ENCODE results near the gene LPAR2.
A peak's percentile ranks its signal among the peaks of the same experiment; 100 is the strongest.

Gene LPAR2

DNA sequence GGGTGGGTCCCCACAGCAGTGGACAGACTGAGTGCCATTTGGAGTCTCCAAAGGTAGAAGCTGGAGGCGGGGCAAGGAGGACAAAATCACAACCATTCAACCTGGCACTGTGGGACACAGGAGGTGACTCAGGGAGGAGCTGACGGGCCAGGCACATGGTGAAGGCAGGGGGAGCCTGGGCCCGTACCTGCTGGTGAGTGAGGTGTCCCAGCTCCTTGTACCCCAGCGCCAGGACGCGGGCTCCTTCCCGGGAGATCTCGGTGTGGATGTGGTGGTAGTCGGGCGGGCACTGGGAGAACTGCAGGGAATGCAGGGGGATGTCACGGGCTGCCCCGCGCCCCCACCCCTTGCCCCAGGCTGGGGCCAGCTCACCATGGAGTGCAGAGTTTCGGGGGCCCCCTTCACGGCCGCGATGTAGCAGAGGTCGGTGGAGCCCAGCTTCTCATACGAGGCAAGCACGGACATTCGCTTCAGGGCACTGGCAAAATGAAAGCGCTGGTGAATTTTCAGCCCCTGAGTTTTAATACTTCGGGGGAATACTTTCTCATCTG, 25.7 kb upstream of the LPAR2 start:
- Histone ChIP-seq H3K4me3 (ENCODE audit: low read depth, low read length) (no peak overlapping the region), H3K36me3 (ENCODE audit: insufficient read depth, low read length) (0 out of 2 replicates have a peak, but pooled peaks cover 6% of the 10 kb centered on the region), H3K27me3 (ENCODE audit: insufficient read depth, low read length) (no peaks in the 10 kb centered on the region), H2AFZ (ENCODE audit: low read length, unreplicated experiment) (no peak overlapping the region), H3K27ac (ENCODE audit: low read depth, low read length) (no peak overlapping the region), H3K79me2 (ENCODE audit: control insufficient read depth, insufficient read depth, low read length, unreplicated experiment) (no peaks in the 10 kb centered on the region), H3K4me1 (ENCODE audit: control insufficient read depth, insufficient read depth, low read length, unreplicated experiment) (no peaks in the 10 kb centered on the region)

DNA sequence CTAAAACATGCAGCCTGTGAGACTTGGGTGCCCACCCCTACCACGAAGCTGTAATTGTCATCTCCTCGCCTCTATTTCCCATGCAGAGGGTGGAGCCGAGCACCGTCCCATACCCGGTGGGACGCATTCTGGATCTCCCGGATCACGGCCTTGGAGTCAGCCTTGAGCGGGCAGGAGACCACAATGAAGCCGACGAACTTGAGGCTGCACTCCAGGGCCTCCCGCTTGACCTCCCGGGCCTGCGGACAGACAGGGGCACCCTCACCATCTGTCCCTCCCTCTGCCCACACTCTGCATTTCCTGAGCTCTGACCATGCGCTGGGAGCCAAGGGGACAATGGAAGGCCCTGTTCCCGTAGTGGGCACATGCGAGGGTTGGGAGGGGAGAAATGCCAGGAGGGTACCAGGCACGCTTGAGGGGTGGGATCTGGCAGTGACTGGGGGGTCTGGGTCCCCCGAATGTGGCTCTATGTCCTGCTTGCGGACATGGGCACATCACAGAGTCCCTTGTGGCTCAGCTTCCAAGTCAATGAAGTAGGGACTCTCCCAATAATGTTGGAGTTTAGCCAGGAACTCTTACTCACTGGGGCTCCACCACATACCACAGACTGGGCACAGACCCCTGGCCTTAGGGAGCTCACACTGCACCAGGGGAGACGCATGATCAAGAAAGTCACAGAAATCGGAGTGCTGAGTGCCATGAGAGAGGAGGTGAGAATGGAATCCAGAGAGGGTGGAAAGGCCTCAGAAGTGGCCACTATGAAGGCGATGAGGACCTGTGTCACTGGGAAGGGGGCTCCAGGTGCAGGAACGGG, 24.7 kb upstream of the LPAR2 start:
- Histone ChIP-seq H2AFZ (ENCODE audit: low read length, unreplicated experiment) (no peak overlapping the region), H3K4me1 (ENCODE audit: control insufficient read depth, insufficient read depth, low read length, unreplicated experiment) (no peaks in the 10 kb centered on the region), H3K36me3 (ENCODE audit: insufficient read depth, low read length) (no peaks in the 10 kb centered on the region), H3K27me3 (ENCODE audit: insufficient read depth, low read length) (no peaks in the 10 kb centered on the region), H3K79me2 (ENCODE audit: control insufficient read depth, insufficient read depth, low read length, unreplicated experiment) (no peaks in the 10 kb centered on the region), H3K27ac (ENCODE audit: low read depth, low read length) (no peak overlapping the region), H3K4me3 (ENCODE audit: low read depth, low read length) (no peak overlapping the region)

DNA sequence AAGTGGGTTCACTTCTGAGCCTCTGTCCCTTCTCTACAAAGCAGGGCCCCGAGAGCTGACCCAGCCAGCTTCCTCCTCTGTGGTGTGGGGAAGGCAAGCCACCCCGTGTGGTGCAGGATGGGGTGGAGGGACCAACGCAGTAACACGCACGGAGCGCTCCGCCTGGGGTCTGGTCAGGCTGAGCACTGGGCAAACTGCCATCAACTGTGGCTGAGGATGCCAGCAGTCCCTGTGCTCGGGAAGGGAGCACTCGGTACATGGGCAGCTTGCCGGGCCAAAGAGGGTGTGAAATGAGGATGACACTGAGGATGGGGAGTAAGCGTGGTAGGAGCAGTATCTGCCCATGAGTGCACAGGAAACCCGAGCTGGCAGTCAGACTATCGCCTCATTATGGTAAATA, 23.1 kb upstream of the LPAR2 start:
- H2AFZ ChIP-seq (ENCODE audit: low read length, unreplicated experiment): no peak overlapping the region
- no peak overlapping the region for H3K27ac ChIP-seq (ENCODE audit: low read depth, low read length)
- no peaks in the 10 kb centered on the region for H3K79me2 ChIP-seq (ENCODE audit: control insufficient read depth, insufficient read depth, low read length, unreplicated experiment)
- H3K36me3 ChIP-seq (ENCODE audit: insufficient read depth, low read length): no peaks in the 10 kb centered on the region
- no peaks in the 10 kb centered on the region for H3K27me3 ChIP-seq (ENCODE audit: insufficient read depth, low read length)
- H3K4me1 ChIP-seq (ENCODE audit: control insufficient read depth, insufficient read depth, low read length, unreplicated experiment): no peaks in the 10 kb centered on the region
- H3K4me3 ChIP-seq (ENCODE audit: low read depth, low read length): no peak overlapping the region

DNA sequence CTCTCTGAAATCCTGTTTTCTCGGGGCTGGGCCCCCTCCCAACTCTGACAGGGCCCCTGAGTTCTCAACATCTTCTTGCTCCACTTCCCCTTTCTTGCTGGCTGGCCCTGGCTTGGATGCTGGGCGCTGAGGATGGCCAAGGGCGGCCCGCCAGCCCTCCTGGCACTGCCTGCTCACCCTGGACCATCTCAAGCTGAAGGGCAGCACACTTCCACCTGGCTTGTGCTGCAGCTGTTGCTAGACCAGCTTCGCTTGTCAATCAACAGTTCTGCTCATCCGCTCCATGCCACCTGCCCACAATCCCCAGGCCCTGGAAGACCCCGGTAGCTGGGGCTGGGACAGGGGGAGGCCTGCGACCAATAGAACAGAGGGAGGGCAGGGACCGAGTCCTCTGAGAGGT, 22.3 kb upstream of the LPAR2 start:
- no peaks in the 10 kb centered on the region for H3K36me3 ChIP-seq (ENCODE audit: insufficient read depth, low read length)
- H3K4me1 ChIP-seq (ENCODE audit: control insufficient read depth, insufficient read depth, low read length, unreplicated experiment): no peaks in the 10 kb centered on the region
- H3K27ac ChIP-seq (ENCODE audit: low read depth, low read length): no peak overlapping the region
- no peak overlapping the region for H2AFZ ChIP-seq (ENCODE audit: low read length, unreplicated experiment)
- no peaks in the 10 kb centered on the region for H3K79me2 ChIP-seq (ENCODE audit: control insufficient read depth, insufficient read depth, low read length, unreplicated experiment)
- H3K4me3 ChIP-seq (ENCODE audit: low read depth, low read length): no peak overlapping the region
- H3K27me3 ChIP-seq (ENCODE audit: insufficient read depth, low read length): no peaks in the 10 kb centered on the region

DNA sequence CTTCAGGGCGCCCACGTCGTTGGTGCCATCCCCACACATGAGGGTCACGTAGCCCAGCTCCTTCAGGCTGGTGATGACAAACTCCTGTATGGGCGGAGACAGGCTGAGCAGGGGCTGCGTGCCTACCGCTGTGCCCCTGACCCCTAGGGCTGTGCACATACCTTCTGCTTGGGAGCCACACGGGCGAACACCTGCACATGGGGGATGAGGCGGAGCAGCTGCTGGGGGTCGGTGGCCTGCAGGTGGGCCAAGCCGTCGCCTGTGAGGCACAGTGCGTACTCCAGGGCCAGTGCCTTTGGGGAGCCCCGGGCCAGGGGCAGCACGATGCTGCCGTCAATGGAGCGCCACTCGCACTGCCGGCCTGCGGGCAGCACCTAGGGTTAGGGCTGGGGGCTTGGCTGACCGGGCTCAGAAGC, 21.6 kb upstream of the LPAR2 start:
- no peaks in the 10 kb centered on the region for H3K4me1 ChIP-seq (ENCODE audit: control insufficient read depth, insufficient read depth, low read length, unreplicated experiment)
- no peaks in the 10 kb centered on the region for H3K36me3 ChIP-seq (ENCODE audit: insufficient read depth, low read length)
- H3K79me2 ChIP-seq (ENCODE audit: control insufficient read depth, insufficient read depth, low read length, unreplicated experiment): no peaks in the 10 kb centered on the region
- no peak overlapping the region for H2AFZ ChIP-seq (ENCODE audit: low read length, unreplicated experiment)
- no peaks in the 10 kb centered on the region for H3K27me3 ChIP-seq (ENCODE audit: insufficient read depth, low read length)
- H3K4me3 ChIP-seq (ENCODE audit: low read depth, low read length): no peak overlapping the region
- no peak overlapping the region for H3K27ac ChIP-seq (ENCODE audit: low read depth, low read length)

DNA sequence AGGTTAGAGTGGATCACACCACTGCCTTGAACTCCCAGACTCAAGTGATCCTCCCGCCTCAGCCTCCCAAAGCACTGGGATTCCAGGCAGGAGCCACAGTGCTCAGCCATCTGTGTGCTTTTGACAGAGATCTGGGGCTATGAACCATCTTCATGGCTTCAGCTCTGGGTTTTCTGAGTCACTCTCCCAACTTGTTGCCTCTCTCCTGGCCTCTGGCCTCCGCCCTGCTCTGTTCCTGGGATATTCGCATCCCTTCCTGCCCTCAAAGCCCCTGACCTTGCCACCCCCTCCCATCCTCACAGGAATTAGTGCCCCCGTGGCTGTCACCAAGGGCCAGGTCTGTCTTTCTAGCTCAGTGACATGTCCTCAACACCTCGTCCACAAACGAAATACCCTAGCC, 21.1 kb upstream of the LPAR2 start:
- Histone ChIP-seq H3K4me1 (ENCODE audit: control insufficient read depth, insufficient read depth, low read length, unreplicated experiment) (no peaks in the 10 kb centered on the region), H3K4me3 (ENCODE audit: low read depth, low read length) (no peak overlapping the region), H3K79me2 (ENCODE audit: control insufficient read depth, insufficient read depth, low read length, unreplicated experiment) (no peaks in the 10 kb centered on the region), H3K27me3 (ENCODE audit: insufficient read depth, low read length) (no peaks in the 10 kb centered on the region), H2AFZ (ENCODE audit: low read length, unreplicated experiment) (no peak overlapping the region), H3K27ac (ENCODE audit: low read depth, low read length) (no peak overlapping the region), H3K36me3 (ENCODE audit: insufficient read depth, low read length) (no peaks in the 10 kb centered on the region)

DNA sequence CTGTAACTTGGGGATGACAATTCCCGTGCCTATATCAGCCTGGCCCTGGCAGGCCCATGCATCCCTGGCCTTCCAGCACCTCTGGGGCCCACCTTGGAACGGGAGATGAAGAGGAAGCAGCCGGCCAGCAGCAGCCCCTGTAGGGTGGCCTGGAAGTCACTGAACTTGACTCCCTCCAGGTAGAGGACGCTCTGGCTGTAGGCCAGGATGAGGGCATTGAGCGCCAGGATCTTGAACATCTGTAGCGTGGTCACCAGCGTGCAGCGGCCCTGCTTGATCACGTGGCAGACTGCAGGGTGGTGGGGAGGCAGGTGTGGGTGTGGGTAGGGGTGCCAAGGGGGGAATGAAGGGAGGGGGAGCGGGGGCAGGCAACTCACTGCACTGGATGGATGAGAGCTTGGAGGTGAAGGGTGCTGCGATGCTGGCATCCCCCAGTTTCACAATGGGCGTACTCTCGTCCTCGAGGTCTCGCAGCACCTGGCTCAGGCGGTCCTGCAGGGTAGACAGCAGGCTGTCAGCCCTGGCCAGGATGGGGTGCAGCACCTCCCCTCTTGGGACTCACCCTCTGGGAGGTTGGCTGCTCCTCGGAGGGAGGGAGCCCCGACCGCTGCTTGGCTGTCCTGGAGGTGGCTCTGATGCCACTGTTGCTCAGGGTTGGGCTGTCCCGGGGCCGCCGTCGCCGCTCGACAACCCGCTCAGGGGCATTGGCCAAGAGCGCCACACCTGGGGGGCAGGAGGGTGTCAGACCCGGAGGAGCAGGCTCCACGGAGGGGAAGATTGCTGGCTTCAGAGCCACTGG, 19.2 kb upstream of the LPAR2 start:
- no peaks in the 10 kb centered on the region for H3K36me3 ChIP-seq (ENCODE audit: insufficient read depth, low read length)
- no peaks in the 10 kb centered on the region for H3K27me3 ChIP-seq (ENCODE audit: insufficient read depth, low read length)
- H2AFZ ChIP-seq (ENCODE audit: low read length, unreplicated experiment): no peak overlapping the region
- no peaks in the 10 kb centered on the region for H3K4me1 ChIP-seq (ENCODE audit: control insufficient read depth, insufficient read depth, low read length, unreplicated experiment)
- H3K79me2 ChIP-seq (ENCODE audit: control insufficient read depth, insufficient read depth, low read length, unreplicated experiment): no peaks in the 10 kb centered on the region
- no peak overlapping the region for H3K27ac ChIP-seq (ENCODE audit: low read depth, low read length)
- H3K4me3 ChIP-seq (ENCODE audit: low read depth, low read length): no peak overlapping the region

DNA sequence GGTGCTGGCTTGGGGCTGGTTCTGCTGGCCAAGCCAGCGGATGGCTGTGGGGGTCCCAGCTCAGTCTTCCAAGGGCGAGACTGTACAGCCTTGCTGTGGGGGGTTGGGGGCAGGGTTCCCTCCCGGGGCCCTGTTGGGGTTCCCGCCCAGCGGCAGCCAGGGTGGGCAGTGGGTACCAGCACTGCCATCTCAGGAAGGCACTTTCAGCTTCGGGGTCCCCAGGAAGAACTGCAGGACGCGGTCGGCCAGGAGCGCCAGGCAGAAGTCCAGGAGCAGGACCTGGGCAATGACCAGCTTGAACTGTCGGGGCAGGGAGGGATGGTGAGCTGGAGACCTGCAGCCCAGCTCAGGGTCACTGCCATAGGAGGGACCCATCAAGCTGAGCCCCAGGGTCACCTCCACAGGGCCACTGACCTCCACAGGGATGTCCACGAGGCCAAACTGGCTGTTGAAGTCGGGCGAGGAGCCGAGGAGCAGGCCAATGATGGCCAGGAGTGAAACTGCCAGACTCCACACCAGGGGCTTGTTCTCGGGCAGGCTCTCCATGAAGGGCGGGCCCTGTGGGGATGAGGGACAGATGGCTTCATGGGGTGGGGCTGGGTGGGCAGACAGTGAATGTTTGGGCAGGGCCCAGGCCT, 17.3 kb upstream of the LPAR2 start:
- Histone ChIP-seq H3K4me3 (ENCODE audit: low read depth, low read length) (no peak overlapping the region), H3K4me1 (ENCODE audit: control insufficient read depth, insufficient read depth, low read length, unreplicated experiment) (no peaks in the 10 kb centered on the region), H3K36me3 (ENCODE audit: insufficient read depth, low read length) (no peaks in the 10 kb centered on the region), H3K79me2 (ENCODE audit: control insufficient read depth, insufficient read depth, low read length, unreplicated experiment) (no peaks in the 10 kb centered on the region), H2AFZ (ENCODE audit: low read length, unreplicated experiment) (no peak overlapping the region), H3K27ac (ENCODE audit: low read depth, low read length) (no peak overlapping the region), H3K27me3 (ENCODE audit: insufficient read depth, low read length) (no peaks in the 10 kb centered on the region)

DNA sequence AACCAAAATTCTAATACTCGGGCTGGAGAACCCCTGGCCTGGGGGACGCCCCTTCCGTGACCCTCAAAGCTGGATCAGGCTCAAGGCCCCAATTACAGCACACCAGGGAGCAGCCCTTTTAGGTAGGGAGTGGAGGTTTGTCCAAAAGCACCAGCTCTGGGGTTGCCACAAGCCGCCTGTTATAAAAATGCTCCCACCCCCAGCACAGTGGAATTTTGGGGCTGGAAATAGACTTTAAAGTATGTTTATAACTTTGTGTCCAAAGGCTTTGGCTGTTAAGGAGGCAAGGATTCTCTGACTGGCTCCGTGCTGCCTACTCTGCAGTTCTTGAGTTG, 16.0 kb upstream of the LPAR2 start:
- Histone ChIP-seq H3K27me3 (ENCODE audit: insufficient read depth, low read length) (no peaks in the 10 kb centered on the region), H3K36me3 (ENCODE audit: insufficient read depth, low read length) (no peaks in the 10 kb centered on the region), H3K4me1 (ENCODE audit: control insufficient read depth, insufficient read depth, low read length, unreplicated experiment) (no peaks in the 10 kb centered on the region), H3K4me3 (ENCODE audit: low read depth, low read length) (peak overlapping the region; percentile 98; the same call in 1 of the 2 replicates), H3K27ac (ENCODE audit: low read depth, low read length) (no peak overlapping the region), H2AFZ (ENCODE audit: low read length, unreplicated experiment) (no peak overlapping the region), H3K79me2 (ENCODE audit: control insufficient read depth, insufficient read depth, low read length, unreplicated experiment) (no peaks in the 10 kb centered on the region)

DNA sequence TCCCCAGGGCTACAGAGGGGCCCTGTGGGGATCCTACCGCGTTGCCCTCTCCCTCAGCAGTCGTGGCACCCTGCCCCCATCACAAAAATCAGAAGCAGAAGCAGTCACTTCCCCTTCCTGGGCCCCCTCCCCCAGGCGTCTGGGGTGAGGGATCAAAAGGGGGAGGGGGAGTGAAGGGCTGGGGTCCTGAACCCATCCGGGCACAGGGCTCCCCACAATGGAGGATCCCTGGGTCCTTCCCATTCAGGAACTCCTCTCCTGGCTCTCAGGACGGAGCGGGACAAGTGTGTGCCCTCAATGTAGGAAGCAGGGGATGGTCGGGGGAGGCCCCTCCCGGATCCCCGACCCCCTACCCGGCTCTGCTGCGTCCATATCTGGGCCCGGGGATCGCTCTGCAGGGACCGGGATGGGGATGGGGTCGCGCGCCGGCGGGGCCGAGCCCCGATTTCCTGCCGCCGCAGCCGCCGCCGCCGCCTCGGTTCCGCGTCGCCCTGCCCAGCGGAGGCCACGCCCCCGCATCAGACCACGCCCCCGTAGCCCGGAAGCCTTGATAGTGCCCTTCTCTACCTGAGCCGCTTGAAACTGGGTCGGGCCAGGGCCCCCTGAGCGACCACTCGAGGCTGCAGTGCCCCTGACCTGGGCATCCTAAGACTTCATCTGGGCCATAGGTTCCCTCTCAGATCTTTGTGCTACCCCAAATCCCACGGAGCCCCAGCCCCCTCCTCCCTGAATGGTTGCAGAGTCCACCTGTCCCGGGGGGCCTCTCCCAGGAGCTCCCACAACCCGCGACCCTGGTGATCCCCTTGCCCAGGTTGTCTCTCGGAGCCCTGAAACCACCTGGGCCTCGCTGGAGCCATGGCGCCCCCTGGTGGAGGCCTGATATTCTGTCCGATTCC, 15.4 kb upstream of the LPAR2 start, which contains the start of gene GMIP:
TSS of gene GMIP (minus strand) at position 500 of the 896 bp plus-strand sequence. CDS start at position 372, 128 bp downstream.
- Histone ChIP-seq H2AFZ (ENCODE audit: low read length, unreplicated experiment) (peak within 1 kb of the TSS; percentile 75), H3K4me1 (ENCODE audit: control insufficient read depth, insufficient read depth, low read length, unreplicated experiment) (no peaks in the 10 kb centered on the region), H3K79me2 (ENCODE audit: control insufficient read depth, insufficient read depth, low read length, unreplicated experiment) (no peaks in the 10 kb centered on the region), H3K27me3 (ENCODE audit: insufficient read depth, low read length) (no peaks in the 10 kb centered on the region), H3K27ac (ENCODE audit: low read depth, low read length) (no peak within 1 kb of the TSS), H3K36me3 (ENCODE audit: insufficient read depth, low read length) (no peaks in the 10 kb centered on the region), H3K4me3 (ENCODE audit: low read depth, low read length) (peak within 1 kb of the TSS; percentile 98)

Measured in ACC112 (cell line).